Measurements from ENCODE around the gene GAS2.

DNA sequence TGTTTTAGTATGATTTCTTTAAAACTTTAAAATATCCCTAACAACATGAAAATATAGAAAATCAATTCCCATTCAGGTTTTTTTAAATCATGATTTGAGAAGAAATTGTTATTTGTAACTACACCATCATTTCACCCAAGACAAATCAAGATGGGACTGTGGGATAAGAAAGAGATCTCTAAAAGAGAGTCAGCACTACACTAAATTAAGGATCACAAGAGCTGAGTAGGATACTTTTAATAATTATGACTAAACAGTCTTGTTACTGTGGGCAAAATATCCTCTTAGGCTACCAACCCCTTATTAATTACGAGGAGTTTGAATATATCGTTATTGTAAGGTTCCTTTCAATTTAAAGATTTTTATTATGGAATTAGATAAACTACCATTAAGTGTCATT, 3.0 kb downstream of the GAS2 start:
- TF ChIP-seq MYC (IDR thresholded peaks at IDR 0.05; ENCODE audit: low read depth, low read length) (no peak), POLR2A (IDR thresholded peaks at IDR 0.05; ENCODE audit: low read depth, low read length) (no peak), CTCF (IDR thresholded peaks at IDR 0.05; ENCODE audit: extremely low read depth in 1 of 2, insufficient read depth in 1 of 2, low read depth in 1 of 2, low read length in 2 of 2) (no peak), POLR2AphosphoS5 (IDR thresholded peaks at IDR 0.05; ENCODE audit: insufficient read depth, low read depth, low read length) (no peak), EZH2 (IDR thresholded peaks at IDR 0.05; ENCODE audit: borderline replicate concordance, low read depth, low read length, severe bottlenecking) (no peak), FOS (IDR thresholded peaks at IDR 0.05; ENCODE audit: borderline replicate concordance, insufficient read depth, low read length) (no peak), JUN (IDR thresholded peaks at IDR 0.05; ENCODE audit: borderline replicate concordance, insufficient read depth, insufficient read length, low read depth) (no peak), GATA2 (IDR thresholded peaks at IDR 0.05; ENCODE audit: insufficient read depth, insufficient read length, low read depth, low read length) (no peak)
- TF ChIP-seq, protein P1, sequence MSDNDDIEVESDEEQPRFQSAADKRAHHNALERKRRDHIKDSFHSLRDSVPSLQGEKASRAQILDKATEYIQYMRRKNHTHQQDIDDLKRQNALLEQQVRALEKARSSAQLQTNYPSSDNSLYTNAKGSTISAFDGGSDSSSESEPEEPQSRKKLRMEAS (IDR thresholded peaks at IDR 0.05; ENCODE audit: insufficient read depth, insufficient read length): no peak
